GM21619 (cell line): ENCODE measurements around the gene SUSD6.

Experiments
- ATAC-seq: cut with Tn5 transposase; IDR thresholded peaks from one replicate; pipeline ENCODE4 v1.9.1; 2021; ENCODE audit not compliant: unreplicated experiment

Gene SUSD6

DNA sequence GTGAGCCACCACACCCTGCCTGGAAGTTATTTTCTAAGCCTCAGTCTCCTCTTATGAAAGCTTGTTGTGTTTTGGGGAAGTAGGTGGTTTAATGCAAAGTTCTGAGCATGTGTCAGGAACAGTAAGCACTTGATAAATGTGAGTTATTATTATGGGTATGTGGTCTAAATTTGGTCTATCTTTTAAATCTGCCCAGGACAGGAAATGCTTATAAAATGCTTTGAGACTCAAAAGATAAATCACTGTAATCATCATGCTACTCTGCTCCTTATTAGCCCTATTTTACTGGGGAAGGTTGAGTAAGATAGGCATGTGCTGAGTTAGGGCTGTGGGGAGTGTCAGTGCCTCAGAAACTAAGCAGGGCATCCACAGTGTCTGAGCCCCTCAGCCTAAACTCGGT lies 142.5 kb downstream of the SUSD6 start:
- no peak for ATAC-seq

DNA sequence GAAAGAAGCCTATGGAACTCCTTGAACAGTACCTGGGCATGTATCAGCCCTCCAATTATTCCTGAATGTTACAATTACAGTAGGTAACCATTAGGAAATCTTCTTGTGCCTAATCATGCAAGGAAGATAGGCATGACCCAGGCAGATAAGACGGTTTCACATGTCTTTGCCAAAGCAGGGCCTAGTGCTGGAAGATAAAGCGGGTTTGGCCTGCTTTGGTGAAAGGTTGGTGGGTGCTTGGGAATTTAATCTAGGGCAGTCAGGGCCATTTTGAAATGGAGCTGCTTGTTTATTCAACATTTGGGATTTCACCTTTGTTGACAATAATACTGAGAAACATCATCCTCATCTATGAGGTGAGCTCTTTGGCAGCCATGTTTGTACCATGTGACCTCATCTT lies 143.1 kb downstream of the SUSD6 start:
- no peak for ATAC-seq

DNA sequence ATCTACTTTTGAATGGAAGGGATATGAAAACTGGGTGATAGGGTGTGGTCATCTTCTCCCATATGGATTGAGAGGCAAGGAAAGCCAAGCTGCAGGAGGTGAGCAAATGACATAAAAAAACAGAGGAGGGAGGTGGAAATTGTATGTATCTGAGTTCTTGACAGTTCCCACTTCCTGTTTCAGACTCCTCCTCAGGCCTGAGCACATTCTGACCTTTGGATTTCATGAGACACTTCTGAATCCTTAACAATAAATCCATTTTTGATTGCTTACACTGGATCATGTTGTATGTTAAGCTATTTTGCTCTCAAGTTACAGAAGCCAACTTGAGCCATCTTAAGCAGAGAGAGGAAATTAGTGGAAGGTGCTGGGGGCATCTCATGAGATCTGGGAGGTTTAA lies 143.9 kb downstream of the SUSD6 start:
- ATAC-seq = no peak

DNA sequence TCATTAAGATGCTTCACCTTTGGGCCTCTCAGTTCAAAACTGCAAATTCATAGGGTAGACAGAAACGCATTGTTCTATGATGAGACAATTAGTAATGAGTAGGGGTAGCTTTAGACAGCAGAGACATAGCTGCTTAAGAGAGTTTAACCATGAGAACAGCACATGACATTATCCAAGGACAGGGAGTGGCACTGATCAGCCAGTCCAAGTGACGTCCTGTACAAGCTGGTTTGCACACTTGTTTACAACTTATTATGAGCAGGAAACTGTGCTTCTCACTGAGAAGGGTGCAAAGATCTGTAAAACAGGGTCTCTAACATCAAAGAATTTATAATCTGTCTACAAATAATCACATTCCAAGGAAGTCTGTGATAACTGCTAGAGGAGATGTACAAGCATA lies 144.4 kb downstream of the SUSD6 start:
- ATAC-seq = no peak

DNA sequence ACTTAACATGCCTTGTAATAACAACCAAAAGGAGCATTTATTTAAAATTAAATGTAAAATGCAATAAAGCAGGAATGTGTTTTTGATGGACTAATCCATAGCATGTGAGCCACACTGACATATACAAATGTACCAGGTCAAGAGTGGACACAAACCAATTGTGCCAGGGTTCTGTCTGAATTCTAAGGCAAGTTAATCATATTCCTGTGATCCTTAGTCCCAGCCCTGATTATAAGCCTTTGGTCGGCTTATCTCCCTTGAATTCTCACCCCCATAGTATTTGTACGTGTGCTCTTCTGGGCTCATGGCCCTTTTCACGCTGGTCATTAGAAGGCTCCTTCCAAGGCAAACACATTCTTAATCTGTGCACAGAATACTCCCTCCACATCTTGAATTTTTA lies 144.9 kb downstream of the SUSD6 start:
- ATAC-seq = no peak

DNA sequence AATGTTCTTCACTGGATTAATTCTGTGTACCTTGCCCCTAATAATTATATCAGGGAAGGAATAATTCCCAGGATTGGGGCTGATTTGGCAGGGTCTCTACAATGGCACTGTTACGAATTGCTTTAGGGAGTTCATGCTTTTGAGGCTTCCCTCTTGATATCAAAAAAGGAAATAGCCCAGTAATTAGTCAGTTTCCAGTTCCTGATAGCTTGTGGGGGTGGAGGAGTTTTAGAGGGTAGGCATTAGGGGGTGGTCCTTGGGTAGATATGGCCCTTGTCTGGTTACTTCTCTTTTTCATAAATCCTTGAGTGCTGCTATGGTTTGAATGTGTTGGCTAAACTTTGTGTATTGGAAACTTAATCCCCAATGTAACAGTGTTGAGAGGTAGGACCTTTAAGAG lies 149.4 kb downstream of the SUSD6 start:
- no peak for ATAC-seq

DNA sequence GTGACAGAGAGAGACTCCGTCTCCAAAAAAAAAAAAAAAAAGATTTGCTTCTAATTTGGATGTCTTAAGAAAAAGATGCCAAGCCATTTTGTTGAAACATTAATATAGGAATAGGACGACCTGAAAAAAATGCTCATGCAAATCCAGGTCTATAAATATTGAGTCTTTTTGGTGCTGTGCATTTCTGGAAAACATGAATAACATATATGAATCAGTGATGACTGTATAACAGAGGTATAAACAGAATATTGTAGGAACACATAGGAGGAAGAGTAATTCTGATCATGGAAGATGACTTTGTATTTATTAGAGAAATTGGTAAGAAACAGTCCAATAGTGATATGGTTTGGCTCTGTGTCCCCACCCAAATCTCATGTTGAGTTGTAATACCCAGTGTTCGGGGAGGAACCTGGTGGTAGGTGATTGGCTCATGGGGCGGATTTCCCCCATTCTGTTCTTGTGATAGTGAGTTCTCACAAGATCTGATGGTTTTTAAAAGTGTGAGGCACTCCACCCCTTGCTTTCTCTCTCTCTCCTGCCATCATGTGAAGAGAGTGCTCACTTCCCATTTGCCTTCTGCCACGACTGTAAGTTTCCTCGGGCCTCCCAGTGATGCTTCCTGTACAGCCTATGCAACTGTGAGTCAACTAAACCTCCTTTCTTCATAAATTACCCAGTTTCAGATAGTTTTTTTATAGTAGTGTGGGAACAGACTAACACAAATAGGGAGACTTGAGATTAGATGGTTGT lies 152.5 kb downstream of the SUSD6 start:
- ATAC-seq = no peak
